GM19452 (cell line): ENCODE measurements around the gene HOOK2.
A peak's percentile ranks its signal among the peaks of the same experiment; 100 is the strongest.
"Not testable (repeated sequence)": the region's sequence is repeated elsewhere in the genome, so short reads cannot be mapped to it uniquely, and the experiment has no call there.

Experiments
- ATAC-seq: cut with Tn5 transposase; IDR thresholded peaks from one replicate; pipeline ENCODE4 v1.9.1; 2021; ENCODE audit not compliant: unreplicated experiment

HOOK2 gene, protein sequence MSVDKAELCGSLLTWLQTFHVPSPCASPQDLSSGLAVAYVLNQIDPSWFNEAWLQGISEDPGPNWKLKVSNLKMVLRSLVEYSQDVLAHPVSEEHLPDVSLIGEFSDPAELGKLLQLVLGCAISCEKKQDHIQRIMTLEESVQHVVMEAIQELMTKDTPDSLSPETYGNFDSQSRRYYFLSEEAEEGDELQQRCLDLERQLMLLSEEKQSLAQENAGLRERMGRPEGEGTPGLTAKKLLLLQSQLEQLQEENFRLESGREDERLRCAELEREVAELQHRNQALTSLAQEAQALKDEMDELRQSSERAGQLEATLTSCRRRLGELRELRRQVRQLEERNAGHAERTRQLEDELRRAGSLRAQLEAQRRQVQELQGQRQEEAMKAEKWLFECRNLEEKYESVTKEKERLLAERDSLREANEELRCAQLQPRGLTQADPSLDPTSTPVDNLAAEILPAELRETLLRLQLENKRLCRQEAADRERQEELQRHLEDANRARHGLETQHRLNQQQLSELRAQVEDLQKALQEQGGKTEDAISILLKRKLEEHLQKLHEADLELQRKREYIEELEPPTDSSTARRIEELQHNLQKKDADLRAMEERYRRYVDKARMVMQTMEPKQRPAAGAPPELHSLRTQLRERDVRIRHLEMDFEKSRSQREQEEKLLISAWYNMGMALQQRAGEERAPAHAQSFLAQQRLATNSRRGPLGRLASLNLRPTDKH

DNA sequence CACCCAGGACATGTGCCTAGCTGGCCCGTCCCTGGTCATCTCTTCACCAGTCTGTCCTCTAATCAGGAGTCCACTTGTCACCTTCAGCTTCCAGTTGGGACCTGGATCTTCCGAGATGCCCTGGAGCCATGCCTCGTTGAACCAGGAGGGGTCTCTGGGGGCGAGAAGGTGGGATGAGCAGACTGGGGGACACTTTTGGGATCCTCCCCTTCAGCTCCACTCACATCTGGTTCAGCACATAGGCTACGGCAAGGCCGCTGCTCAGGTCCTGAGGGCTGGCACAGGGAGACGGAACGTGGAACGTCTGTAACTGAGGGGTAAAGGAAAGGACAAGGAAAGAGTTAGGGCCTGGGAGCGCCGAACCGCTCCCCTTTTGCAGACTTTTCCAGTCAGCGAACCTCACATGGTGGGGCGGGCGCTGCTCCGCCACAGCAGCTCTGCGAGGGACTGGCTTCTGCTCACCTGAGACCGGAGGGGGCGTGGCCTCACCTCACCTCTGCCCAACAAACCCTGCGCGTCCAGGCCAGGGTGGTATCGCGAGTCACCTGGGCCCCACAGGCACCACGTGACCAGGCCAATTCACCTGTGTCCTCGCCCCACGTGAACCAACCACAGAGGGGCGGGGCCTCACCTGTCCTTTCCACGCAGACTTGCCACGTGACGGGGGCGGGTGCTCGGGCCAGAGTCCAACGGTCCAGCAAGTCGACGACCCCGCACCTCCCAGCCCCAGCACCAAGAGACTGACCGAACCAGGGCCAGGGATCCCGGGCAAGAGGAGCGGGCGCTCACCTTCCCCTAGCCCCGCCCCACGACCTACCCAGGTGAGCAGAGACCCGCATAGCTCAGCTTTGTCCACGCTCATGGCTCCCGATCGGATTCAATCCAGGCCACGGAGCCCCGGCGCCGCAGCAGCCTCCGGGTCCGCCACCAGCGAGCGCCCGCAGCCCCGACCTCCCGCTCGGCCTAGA is at the start of gene HOOK2:
Gene HOOK2 (minus strand): TSS at position 965 of the 968 bp plus-strand sequence. CDS start 103 bp downstream, at position 862.
- ATAC-seq = no peak

- no peak for ATAC-seq
These were observed 46.4 kb upstream of the HOOK2 start for GRCh38 chr19:12821761-12822160.

DNA sequence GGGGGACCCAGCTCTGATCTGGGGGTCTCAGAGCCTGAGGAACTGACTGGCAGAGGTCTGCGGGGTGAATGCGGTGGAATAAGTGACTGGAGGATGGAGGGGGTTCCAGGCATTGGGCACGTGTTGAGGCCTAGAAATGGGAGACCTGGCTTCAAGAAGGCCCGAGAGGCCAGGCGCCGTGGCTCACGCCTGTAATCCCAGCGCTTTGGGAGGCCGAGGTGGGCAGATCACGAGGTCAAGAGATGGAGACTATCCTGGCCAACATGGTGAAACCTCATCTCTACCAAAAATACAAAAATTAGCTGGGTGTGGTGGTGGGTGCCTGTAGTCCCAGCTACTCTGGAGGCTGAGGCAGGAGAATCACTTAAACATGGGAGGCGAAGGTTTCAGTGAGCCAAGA is 42.5 kb upstream of the HOOK2 start:
- ATAC-seq = not testable (repeated sequence)

DNA sequence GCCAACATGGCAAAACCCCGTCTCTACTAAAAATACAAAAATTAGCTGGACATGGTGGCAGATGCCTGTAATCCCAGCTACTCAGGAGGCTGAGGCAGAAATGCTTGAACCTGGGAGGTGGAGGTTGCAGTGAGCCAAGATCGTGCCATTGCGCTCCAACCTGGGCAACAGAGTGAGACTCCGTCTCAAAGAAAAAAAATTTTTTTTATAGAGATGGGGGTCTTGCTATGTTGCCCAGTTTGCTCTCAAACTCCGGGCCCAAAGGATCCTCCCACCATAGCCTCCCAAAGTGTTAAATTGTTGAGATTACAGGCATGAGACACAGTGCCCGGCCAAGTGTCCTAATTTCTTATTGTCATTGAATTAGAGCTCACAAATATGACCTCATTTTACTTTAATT is 41.8 kb upstream of the HOOK2 start:
- not testable (repeated sequence) for ATAC-seq

DNA sequence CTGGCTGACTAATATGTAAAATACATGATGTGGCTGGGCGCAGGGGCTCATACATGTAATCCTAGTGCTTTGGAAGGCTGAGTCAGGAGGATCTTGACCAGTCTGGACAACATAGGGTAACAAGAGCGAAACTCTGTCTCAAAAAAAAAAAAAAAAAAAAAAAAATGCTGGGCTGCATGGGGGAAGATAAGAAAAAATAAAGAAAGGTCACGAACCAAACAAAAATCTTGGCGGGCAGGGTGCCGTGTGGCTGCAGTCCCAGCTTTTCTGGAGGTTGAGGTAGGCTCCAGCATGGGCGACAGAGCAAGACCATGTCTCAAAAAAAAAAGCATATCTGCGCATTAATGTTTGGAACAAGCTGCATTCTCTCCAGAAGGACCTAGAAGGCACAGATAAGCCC is 39.7 kb upstream of the HOOK2 start:
- no peak for ATAC-seq

DNA sequence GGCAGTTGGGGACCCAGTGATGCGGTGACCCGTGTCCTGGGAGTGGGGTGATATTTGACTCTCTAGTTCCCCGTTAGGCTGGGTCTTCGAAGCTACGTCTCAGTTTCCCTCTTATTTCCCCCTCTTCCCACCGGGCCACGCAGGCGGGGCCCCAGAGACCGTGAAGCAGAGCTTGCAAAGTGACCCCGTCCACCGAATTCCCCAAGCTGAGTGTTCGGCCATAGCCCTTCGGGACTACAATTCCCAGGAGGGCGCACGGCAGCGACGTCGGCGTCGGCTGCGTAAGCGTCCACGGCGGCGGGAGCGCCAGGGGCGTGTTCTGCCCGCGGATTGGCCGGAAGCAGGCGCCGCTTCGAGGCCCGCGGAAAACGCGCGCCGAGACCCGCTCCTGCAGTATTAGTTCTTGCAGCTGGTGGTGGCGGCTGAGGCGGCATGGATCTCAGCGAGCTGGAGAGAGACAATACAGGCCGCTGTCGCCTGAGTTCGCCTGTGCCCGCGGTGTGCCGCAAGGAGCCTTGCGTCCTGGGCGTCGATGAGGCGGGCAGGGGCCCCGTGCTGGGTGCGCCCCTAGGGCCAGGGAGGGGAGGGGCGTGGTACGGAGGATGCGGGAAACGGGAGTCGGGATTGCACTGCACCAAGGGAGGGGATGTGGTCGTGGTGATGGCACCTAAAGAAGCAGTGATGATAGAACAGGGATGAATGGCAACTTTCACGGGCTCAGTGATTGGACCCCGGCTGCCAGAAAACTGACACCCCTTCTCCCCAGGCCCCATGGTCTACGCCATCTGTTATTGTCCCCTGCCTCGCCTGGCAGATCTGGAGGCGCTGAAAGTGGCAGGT is 31.1 kb upstream of the HOOK2 start, which contains the start of gene RNASEH2A:
Gene RNASEH2A (plus strand): TSS at position 343 of the 840 bp plus-strand sequence. CDS start 90 bp downstream, at position 433.
- peak; percentile 83 for ATAC-seq

- no peak for ATAC-seq
These were observed 28.7 kb upstream of the HOOK2 start for GRCh38 chr19:12804051-12804450.

DNA sequence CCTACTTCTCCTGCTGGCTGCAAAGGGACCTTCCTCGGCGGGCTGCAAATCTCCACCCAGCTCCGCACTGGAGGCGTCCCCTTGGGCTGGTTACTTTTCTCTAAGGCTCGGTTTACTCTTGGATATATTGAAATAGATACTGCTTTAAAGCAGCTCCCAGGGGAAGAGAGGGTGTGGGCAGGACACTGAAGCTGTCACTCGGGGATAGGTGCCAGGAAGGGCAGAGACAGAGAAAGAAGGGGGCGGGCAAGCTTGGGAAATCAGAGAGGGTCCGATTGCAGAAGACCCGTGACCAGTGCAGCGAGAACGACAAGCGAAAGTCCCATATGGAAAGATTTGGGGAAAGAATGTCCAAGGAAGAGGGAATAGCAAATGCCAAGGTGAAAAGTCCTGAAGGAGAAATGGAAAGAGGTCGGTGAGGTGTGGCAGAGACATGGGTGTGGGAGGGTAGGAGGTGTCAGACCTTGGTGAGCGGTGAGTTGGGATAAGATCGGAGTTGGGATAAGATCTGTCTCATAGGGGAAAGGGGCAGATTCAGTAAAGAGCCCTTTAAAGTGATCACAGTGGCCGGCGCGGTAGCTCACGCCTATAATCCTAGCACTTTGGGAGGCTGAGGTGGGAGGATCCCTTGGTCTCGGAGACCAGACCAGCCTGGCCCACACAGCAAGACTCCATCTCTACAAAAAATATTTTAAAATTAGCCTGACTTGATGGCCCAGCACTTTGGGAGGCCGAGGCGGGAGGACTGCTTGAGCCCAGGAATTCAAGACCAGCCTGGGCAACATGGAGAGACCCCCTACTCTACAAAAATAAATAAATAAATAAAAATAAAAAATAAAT is 27.1 kb upstream of the HOOK2 start:
- no peak for ATAC-seq

- ATAC-seq = no peak
These were observed 26.3 kb upstream of the HOOK2 start, which contains the start of the genes PRDX2 and THSD8 for GRCh38 chr19:12801466-12802266. PRDX2 (minus strand) TSS chr19:12801800; CDS start chr19:12801261, 539 bp downstream. THSD8 (plus strand) TSS chr19:12802069; CDS start chr19:12802072, 3 bp downstream.

GRCh38 chr19:12800923-12801465 is 25.6 kb upstream of the HOOK2 start:
- no peak for ATAC-seq

- no peak for ATAC-seq
These were observed 25.1 kb upstream of the HOOK2 start for GRCh38 chr19:12800466-12800770.

GRCh38 chr19:12799742-12800465 is 24.6 kb upstream of the HOOK2 start:
- no peak for ATAC-seq

DNA sequence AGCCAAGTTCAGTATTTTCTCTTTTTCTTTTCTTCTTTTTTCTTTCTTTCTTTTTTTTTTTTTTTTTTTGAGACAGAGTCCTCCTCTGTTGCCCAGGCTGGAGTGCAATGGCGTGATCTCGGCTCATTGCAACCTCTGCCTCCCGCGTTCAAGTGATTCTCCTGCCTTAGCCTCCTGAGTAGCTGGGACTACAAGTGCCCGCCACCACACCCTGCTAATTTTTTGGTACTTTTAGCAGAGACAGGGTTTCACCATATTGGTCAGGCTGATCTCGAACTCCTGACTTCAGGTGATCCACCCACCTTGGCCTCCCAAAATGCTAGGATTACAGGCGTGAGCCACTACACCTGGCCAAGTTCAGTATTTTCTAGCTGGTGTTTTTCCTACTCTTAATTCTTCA is 22.3 kb upstream of the HOOK2 start:
- ATAC-seq = not testable (repeated sequence)

- no peak for ATAC-seq
These were observed 21.8 kb upstream of the HOOK2 start for GRCh38 chr19:12797141-12797587.

DNA sequence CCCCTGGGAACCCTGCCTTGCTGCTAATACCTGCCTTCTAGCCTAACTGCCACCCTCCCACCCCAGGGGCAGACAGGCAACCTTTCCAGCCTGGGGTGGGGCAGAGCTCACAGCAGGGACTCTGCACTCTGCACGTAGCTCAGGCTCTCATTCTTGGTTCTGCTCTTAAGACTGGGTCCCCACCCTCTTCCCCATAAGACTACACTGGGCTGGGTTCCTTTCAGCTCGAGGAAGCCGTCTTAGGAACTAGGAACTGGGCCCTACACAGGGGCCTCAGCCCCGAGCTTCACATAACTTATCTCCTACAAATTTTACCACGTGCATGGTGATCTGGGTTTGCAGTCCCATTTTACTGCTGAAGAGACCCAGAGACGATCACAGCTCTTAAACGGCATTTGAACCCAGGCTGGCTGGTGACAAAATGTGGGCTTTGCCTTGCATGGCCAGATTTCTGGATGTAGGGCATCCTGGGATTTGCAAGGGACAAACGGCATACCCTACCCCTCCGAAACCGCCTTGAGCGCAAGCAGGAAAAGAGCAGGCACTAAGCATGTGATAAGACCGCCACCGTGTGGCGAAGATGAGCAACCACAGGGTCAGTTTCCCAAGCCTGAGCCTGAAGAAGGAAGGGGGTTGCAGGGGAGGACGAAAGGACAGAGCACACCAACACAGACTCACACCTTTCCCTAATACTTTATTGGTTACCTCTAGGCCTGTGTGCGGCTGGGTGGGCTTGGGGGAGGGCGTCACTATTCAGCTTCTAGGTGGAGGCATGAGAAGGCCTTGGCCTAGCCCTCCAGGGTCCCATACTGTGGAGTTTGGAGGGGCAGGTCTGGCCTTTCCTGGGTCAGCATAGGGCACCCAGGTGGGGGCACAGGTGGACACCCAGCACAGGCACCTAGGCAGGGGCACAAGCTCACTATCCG is 21.1 kb upstream of the HOOK2 start:
- ATAC-seq = no peak

DNA sequence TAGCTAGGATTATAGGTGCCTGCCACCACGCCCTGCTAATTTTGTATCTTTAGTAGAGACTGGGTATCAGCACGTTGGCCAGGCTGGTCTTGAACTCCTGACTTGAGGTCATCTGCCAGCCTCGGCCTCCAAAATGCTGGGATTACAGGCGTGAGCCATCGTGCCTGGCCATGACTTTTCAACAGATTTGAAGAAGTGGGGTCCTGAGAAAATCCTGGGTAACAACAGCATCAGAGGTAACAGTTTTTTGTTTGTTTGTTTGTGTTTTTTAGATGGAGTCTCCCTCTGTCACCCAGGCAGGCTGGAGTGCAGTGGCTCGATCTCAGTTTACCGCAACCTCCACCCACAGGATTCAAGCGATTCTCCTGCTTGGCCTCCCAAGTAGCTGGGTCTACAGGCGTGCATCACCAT is 19.6 kb upstream of the HOOK2 start:
- no peak for ATAC-seq
